Measurements from ENCODE around the gene RASSF10.
A peak's percentile ranks its signal among the peaks of the same experiment; 100 is the strongest.

RASSF10 gene

GRCh38 chr11:12989428-12990161 lies 19.5 kb upstream of the RASSF10 start:
- TF ChIP-seq CTCF (IDR thresholded peaks at IDR 0.05; ENCODE audit: low read depth, low read length) (no peak), MYC (IDR thresholded peaks at IDR 0.05; ENCODE audit: low read depth, low read length) (no peak), MAX (IDR thresholded peaks at IDR 0.05; ENCODE audit: low read depth, low read length) (no peak), POLR2A (IDR thresholded peaks at IDR 0.05; ENCODE audit: extremely low read depth, insufficient read length) (no peak)

GRCh38 chr11:12990162-12990480 lies 19.0 kb upstream of the RASSF10 start:
- no peak overlapping the region for H3K4me3 ChIP-seq (ENCODE audit: low read depth, low read length)

More at GRCh38 chr11:12989428-12990161, 19.5 kb upstream of the RASSF10 start:
- DNase-seq (ENCODE audit: low read depth) = peak; percentile 57
- no peak overlapping the region for H3K4me3 ChIP-seq (ENCODE audit: low read depth, low read length)

GRCh38 chr11:12991426-12991825 lies 17.7 kb upstream of the RASSF10 start:
- H3K4me3 ChIP-seq (ENCODE audit: low read depth, low read length) = no peak overlapping the region
- DNase-seq (ENCODE audit: low read depth) = no peak
- TF ChIP-seq POLR2A (IDR thresholded peaks at IDR 0.05; ENCODE audit: extremely low read depth, insufficient read length) (no peak), MAX (IDR thresholded peaks at IDR 0.05; ENCODE audit: low read depth, low read length) (no peak), MYC (IDR thresholded peaks at IDR 0.05; ENCODE audit: low read depth, low read length) (no peak), CTCF (IDR thresholded peaks at IDR 0.05; ENCODE audit: low read depth, low read length) (no peak)

More at GRCh38 chr11:12990162-12990480, 19.0 kb upstream of the RASSF10 start:
- TF ChIP-seq CTCF (IDR thresholded peaks at IDR 0.05; ENCODE audit: low read depth, low read length) (no peak), POLR2A (IDR thresholded peaks at IDR 0.05; ENCODE audit: extremely low read depth, insufficient read length) (no peak), MYC (IDR thresholded peaks at IDR 0.05; ENCODE audit: low read depth, low read length) (no peak), MAX (IDR thresholded peaks at IDR 0.05; ENCODE audit: low read depth, low read length) (no peak)
- no peak for DNase-seq (ENCODE audit: low read depth)

- no peak overlapping the region for H3K4me3 ChIP-seq (ENCODE audit: low read depth, low read length)
- DNase-seq (ENCODE audit: low read depth) = no peak
- TF ChIP-seq MAX (IDR thresholded peaks at IDR 0.05; ENCODE audit: low read depth, low read length) (no peak), MYC (IDR thresholded peaks at IDR 0.05; ENCODE audit: low read depth, low read length) (no peak), POLR2A (IDR thresholded peaks at IDR 0.05; ENCODE audit: extremely low read depth, insufficient read length) (no peak), CTCF (IDR thresholded peaks at IDR 0.05; ENCODE audit: low read depth, low read length) (no peak)
Observed at GRCh38 chr11:12993626-12994025, 15.5 kb upstream of the RASSF10 start.

- no peak for DNase-seq (ENCODE audit: low read depth)
- TF ChIP-seq POLR2A (IDR thresholded peaks at IDR 0.05; ENCODE audit: extremely low read depth, insufficient read length) (no peak), CTCF (IDR thresholded peaks at IDR 0.05; ENCODE audit: low read depth, low read length) (no peak), MAX (IDR thresholded peaks at IDR 0.05; ENCODE audit: low read depth, low read length) (no peak), MYC (IDR thresholded peaks at IDR 0.05; ENCODE audit: low read depth, low read length) (no peak)
- no peak overlapping the region for H3K4me3 ChIP-seq (ENCODE audit: low read depth, low read length)
Observed at GRCh38 chr11:12994476-12994875, 14.6 kb upstream of the RASSF10 start.
